H7 (cell line): ENCODE measurements around the gene PCNX1. TPM values are rescaled to one million over a fixed set of nuclear protein-coding genes. Genes with fewer than 3 reads are reported as not detected.

Experiments used
- DNase-seq: peaks from one replicate; pipeline ENCODE4 v3.0.0; 2012
- H3K27me3 ChIP-seq: 2 replicates; pipeline ENCODE4 v1.6.0; 2011; ENCODE audit warnings: mild to moderate bottlenecking, low read length; ENCODE audit not compliant: control insufficient read depth, insufficient read depth
- H3K36me3 ChIP-seq: replicated peaks from 2 replicates; pipeline ENCODE4 v1.5.1; 2011; ENCODE audit warnings: low read length; ENCODE audit not compliant: control insufficient read depth, insufficient read depth
- H3K4me3 ChIP-seq: 2 replicates; pipeline ENCODE4 v1.5.1; 2011; ENCODE audit warnings: low read depth, mild to moderate bottlenecking, control low read depth, low read length, moderate library complexity; ENCODE audit not compliant: insufficient read depth
- total RNA-seq: library from RNA; depleted of rRNA; stranded (reverse); fragments of >200 nt; shearing (Covaris generic); gene quantifications from 2 replicates; pipeline ENCODE4 v1.2.3, GENCODE V29; 2014

PCNX1 gene
- total RNA-seq, 1 experiment from 2014 or later, result 29.1 TPM

DNA sequence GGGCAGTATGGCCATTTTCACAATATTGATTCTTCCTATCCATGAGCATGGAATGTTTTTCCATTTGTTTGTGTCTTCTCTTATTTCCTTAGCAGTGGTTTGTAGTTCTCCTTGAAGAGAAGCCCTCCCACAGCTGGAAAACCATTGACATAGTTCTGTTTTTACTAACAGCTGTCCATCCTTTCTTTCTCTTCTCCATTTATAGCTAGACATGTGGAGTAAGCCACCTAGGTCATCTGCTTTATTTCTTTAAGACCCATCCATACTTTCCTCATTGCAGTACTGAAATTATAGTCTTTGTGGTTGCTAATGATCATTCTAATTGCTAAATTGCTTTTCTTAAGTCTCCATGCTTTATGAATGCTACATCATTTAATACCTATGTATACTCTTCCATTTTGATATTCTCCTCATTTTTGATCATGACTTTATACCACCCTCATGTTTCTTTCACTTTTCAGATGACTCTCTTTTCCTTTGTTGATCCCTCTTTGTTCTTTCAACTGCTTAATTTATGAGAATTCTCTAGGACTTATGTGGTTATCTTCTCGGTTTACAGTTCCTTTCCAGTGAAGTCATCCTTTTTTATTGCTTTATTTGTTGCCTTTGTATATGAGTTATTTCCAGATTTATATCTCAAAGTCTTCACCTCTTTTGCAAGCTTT, 114.2 kb downstream of the PCNX1 start:
- Histone ChIP-seq H3K4me3 (no peak overlapping the region), H3K36me3 (no peaks in the 10 kb centered on the region), H3K27me3 (no peaks in the 10 kb centered on the region)
- DNase-seq, result no peak

DNA sequence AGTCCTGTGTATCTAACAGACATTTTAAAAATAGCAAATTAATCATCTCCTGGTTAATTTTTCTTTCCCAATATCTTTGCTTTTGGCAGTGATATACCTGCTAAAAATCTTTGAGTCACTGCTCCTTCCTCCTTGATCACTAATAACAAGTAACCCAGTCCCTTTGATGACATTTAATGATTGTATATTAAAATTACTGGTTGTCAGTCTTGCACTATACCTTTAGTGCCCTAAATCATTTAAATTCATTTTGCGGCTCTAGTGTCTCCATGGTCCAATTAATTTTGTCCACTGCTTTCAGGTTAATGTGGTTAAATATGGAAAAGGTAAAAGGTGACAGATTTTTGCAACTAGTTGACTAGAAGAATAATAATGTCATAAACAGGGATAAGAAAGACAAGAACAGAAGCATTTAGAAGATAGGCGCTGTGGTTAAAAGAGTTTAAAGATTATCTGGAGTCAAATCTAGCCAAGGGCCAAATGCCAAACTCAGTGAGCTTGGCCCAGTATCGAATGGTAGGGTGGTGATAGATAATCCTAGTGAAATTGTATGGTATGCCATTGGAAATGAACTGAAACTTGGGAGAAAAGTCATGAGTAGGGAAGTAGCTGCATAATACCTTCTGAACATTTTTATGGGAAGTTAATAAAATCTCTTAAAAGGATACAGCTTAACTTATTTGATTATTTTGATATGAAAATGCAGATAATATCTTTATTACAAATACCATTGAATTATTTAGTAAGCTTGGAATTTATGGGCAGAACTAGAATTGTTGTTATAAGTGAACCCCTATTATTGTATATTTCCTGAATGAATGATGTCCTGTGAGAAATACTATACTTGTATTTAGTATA, 115.0 kb downstream of the PCNX1 start:
- no peaks in the 10 kb centered on the region for H3K36me3 ChIP-seq
- no peak for DNase-seq
- H3K4me3 ChIP-seq, result no peak overlapping the region
- no peaks in the 10 kb centered on the region for H3K27me3 ChIP-seq

DNA sequence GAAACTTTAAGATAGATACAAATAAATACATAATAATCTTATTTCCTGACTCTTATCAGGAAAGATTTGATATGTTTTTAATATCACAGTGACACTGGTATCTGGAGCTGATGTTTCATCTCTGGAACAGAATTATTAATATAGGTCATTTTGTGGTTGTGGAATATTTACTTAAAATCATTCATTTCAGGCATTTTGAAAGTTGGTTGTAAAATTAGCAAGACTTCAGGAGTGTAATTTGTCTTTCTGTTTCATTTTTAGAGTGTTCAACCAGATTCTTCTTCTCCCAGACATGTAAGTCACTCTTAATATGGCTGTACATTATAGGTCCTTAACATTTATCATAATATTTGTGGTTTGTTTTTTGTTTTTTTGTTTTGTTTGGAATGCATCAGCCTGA, 115.7 kb downstream of the PCNX1 start:
- Histone ChIP-seq H3K36me3 (no peaks in the 10 kb centered on the region), H3K27me3 (no peaks in the 10 kb centered on the region)
- no peak for DNase-seq

DNA sequence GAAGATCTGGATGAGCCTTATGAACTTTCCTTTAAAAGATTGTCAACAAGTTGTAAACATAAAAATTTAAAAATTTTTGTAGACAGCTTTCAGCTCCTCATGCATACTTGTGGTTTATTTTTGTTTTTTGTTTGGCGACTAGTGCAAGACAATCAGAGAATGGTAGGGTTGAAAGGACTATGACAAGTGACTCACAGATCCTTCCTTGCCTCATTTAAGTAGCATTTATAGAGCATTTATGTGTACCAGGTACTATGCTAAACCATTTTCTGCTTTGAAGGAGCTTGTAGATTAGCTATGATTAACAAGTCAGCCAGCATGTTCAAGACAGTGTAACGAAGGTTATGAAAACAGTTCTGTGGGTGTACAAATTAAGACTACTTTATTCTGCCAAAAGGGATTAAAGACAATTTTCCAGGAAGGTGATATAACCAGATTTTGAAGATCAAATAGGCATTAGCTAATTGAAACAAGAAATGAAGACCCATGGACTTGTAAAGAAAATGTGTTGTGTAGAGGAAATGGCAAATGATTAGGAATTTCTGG, 122.0 kb downstream of the PCNX1 start:
- peaks cover 8% of the 10 kb centered on the region for H3K36me3 ChIP-seq
- no peaks in the 10 kb centered on the region for H3K27me3 ChIP-seq
- DNase-seq, result no peak
- no peak overlapping the region for H3K4me3 ChIP-seq

More for the DNA sequence above, 115.7 kb downstream of the PCNX1 start:
- no peak overlapping the region for H3K4me3 ChIP-seq

DNA sequence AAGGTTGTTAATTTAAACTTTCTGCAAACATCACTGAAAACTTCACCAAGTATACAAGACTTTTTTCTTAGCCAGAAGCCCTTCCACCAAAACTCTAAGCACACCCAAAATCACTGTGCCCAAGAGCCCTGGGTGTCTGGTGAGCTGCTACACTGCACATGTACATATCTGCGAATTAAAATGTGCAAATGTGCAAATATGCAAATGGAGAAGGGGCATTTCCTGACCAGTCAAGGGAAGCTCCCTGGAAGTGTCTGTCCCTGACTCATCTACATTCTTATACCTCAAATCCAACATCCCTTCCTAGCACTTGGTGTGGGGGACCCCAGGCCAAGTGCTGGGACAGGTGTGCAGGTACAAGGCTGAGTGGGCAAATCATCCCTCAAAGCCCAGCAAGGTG, 123.7 kb downstream of the PCNX1 start:
- Histone ChIP-seq H3K27me3 (no peaks in the 10 kb centered on the region), H3K36me3 (peaks cover 10% of the 10 kb centered on the region), H3K4me3 (no peak overlapping the region)
- no peak for DNase-seq

DNA sequence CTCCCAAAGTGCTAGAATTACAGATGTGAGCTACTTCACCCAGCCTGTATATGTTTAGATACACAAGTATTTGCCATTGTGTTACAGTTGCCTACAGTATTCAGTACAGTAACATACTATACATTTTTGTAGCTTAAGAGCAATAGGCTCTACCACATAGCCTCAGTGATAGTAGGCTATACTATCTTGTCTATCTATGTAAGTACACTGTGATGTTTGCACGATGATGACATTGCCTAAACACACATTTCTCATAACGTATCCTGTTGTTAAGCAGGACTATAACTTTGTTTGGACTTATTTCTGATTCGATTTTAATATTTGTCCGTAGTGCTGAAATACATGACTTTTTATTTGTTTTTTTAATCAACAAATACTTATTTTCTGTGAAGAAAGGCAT, 129.2 kb downstream of the PCNX1 start:
- no peak for DNase-seq
- Histone ChIP-seq H3K36me3 (peaks cover 12% of the 10 kb centered on the region), H3K27me3 (no peaks in the 10 kb centered on the region)

DNA sequence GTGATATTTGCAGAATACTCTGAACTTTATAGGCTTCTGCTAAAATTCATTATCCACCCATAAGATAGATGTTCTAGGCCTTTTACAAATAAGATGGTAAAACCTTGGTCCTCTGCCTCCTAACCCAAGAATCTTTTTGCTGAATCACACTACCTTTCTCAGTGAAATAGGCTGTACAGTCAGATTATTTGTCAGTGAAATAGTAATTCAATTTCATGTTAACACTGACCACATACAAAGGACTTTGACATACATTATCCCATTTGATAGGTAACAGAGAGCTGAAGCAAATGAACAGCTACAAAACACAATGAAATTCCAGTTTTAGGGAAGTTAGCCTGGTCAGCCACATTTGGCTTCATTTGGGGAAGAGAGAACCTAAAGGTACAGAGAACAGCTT, 141.1 kb downstream of the PCNX1 start:
- DNase-seq, result no peak
- H3K4me3 ChIP-seq, result no peak overlapping the region
- H3K27me3 ChIP-seq, result no peaks in the 10 kb centered on the region
- peaks cover 5% of the 10 kb centered on the region for H3K36me3 ChIP-seq

More for the DNA sequence above, 129.2 kb downstream of the PCNX1 start:
- no peak overlapping the region for H3K4me3 ChIP-seq

DNA sequence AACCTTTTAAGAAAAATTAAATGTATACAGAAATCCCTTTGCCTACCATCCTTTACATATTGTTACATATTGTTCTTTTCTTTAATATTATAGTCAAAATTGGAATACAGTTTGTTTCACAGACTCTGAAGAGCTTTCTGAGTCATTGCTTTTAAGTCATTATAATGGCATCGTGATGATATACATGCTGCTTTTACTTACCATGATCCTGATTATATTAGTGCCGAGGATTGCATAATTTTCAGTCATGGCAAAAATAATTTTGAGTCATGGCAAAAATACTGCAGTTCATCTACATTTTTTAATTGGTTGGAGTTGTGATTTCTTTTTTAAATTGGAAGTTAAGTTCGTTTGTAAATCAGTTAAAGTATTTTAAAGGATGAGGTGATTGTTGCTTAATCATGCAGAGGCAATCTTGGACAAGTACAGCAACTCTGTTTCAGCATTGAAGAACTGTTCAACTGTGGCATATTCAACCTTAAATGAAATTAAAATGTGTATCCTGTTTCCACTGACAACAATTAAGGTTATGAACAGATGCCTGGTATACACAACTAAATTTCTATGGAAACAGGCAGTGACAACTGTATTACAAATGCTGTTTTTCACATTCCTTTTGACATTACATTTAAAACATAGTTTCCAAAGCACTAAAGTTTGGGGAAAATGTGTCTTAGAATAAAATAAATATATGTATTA, 142.3 kb downstream of the PCNX1 start:
- no peak overlapping the region for H3K4me3 ChIP-seq
- no peak for DNase-seq
- no peaks in the 10 kb centered on the region for H3K27me3 ChIP-seq
- H3K36me3 ChIP-seq, result peaks cover 5% of the 10 kb centered on the region

DNA sequence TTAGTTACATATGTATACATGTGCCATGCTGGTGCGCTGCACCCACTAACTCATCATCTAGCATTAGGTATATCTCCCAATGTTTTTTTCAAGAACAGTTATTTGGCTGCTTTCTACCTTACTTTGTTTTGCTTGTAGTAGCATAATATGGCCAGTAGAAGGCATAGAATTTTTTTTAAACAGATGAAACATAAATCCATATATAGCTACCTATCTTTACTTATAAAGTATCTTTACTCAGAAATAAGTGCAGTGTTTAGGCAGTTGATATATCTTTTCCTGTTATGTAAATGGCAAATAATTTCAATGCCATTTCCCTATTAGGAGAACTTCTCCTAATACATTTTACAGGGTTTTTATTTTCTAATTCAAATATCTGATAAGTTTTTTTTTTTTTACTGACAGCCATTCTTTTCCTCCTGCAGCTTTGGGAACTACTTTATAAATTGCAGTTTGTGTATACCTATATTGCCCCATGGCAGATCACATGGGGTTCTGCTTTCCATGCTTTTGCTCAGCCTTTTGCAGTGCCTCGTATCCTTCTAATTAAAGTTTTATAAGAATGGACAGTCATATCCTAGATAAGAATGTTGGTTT, 143.1 kb downstream of the PCNX1 start:
- H3K36me3 ChIP-seq, result peaks cover 5% of the 10 kb centered on the region
- DNase-seq, result no peak
- H3K27me3 ChIP-seq, result no peaks in the 10 kb centered on the region
- H3K4me3 ChIP-seq, result no peak overlapping the region

DNA sequence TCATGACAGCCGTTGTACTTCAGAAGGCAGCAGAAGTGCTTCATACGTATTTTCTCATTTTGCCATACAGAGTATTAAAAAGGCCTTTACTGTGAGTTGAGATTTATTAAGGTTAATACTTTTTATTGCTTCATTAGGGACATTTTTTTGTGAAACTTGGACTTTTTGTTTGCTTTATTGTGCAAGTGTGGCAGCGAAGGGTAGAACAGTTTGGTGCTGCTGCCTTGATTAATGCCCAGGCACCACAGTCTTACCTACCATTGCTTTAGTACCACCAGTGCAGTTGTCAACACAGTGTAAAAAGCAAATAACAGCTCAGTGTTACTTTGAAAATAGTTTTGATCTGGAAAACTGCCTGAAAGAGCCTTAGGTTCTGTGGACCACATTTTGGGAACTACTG, 147.4 kb downstream of the PCNX1 start:
- no peak for DNase-seq
- Histone ChIP-seq H3K27me3 (no peaks in the 10 kb centered on the region), H3K4me3 (no peak overlapping the region), H3K36me3 (peaks cover 5% of the 10 kb centered on the region)

DNA sequence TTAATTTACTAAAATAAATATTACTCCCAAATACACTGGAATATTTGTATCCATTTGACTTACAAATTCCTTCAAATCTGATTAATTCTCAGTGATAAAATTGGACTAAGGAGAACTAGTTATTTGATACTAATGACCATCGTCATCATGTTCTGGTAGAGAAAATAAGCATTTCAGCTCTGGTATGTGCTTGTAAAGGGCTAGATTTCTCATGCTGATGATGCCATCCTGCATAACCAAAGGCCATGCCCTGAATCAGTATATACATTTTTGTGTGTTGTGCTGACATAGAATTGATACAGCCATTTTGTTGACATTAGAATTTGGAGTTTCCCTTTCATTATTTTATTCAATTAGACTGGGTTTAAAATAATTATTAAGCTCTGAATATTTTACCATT, 148.9 kb downstream of the PCNX1 start:
- Histone ChIP-seq H3K4me3 (no peak overlapping the region), H3K27me3 (no peaks in the 10 kb centered on the region), H3K36me3 (peaks cover 6% of the 10 kb centered on the region)
- no peak for DNase-seq

DNA sequence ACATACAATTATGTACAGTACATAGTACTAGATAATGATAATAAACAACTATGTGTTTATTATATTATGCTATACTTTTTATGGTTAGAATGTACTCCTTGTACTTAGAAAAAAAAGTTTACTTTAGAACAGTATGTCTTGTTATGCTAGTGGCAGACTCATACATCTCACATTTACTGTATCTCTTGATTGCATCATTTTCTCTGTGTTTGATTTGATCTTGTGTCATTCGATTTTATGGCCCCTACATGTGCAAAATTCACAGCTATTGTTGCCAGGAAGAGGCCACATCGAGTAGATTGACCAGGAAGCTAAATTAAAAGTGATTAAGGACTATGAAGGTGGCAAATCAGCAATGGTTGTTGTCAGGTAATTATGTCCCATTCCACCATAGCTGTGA, 153.0 kb downstream of the PCNX1 start:
- DNase-seq, result no peak
- no peaks in the 10 kb centered on the region for H3K27me3 ChIP-seq
- H3K4me3 ChIP-seq, result no peak overlapping the region
- peaks cover 10% of the 10 kb centered on the region for H3K36me3 ChIP-seq

DNA sequence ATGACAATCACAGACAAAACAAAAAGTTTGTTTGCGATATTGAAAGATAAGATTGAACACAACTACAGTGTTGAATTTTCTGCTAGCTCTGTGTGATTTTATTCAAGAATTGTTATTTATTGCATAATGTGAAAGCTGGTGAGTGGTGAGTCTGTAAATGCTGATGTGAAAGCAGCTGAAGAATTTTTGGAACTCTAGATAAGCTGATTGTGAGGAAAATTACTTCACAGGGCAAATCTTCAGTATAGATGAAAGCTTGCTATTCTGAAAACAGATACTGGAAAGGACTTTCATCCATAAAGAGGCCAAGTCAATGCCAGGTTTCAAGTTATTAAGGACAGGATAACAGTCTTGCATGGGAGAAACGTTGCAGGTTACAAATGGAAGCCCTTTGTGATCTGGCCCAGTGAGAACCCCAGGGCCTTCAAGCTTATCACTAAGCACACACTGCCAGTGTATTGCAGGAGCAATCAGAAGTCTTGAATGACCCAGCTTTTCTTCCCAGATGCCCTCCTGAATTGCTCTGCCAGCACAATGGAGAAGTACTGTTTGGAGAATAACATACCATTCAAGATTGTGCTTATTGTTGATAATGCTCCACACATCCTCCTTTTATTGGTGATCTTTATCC, 153.7 kb downstream of the PCNX1 start:
- H3K4me3 ChIP-seq, result no peak overlapping the region
- H3K27me3 ChIP-seq, result no peaks in the 10 kb centered on the region
- DNase-seq, result no peak
- H3K36me3 ChIP-seq, result peaks cover 10% of the 10 kb centered on the region

DNA sequence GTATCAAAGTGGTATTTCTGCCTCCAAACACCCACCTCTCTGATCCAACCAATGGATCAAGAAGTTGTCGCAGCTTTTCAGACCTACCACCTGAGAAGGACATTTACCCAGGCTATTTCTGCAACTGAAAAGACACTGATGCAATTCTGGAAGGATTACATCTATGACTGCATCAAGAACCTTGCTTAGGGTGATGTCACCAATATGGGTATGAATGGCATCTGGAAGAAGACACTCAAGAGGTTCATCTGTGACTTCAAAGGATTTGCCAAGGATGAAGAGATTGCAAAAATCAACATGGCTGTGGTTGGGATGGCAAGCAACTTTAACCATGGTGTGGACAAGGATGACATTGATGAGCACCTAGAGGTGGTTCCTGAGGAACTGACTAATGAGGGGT, 154.2 kb downstream of the PCNX1 start:
- DNase-seq, result no peak
- no peaks in the 10 kb centered on the region for H3K27me3 ChIP-seq

More for the DNA sequence above, 154.2 kb downstream of the PCNX1 start:
- no peak overlapping the region for H3K4me3 ChIP-seq
- peaks cover 10% of the 10 kb centered on the region for H3K36me3 ChIP-seq
